HG02798 (cell line): Measurements from ENCODE around the gene CIDEB.
A peak's percentile ranks its signal among the peaks of the same experiment; 100 is the strongest.

Experiments used
- ATAC-seq: cut with Tn5 transposase; IDR thresholded peaks from one replicate; pipeline ENCODE4 v1.9.1; 2021; ENCODE audit warnings: mild to moderate bottlenecking; ENCODE audit not compliant: unreplicated experiment, poor library complexity

CIDEB gene

DNA sequence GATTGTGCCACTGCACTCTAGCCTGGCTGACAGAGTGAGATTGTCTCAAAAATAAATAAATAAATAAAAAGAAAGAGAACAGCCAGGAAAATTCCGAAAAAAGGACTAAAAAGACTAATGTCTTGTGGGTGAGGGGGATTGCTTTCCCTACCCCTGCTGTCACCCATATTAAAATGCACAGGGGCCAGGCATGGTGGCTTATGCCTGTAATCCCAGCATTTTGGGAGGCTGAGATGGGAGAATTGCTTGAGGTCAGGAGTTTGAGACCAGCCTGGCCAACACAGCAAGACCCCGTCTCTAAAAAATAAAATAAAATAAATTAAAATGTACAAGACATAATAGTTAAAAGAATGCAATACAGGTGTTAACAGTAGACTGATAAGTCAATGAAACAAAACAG lies 14.3 kb downstream of the CIDEB start:
- no peak for ATAC-seq

DNA sequence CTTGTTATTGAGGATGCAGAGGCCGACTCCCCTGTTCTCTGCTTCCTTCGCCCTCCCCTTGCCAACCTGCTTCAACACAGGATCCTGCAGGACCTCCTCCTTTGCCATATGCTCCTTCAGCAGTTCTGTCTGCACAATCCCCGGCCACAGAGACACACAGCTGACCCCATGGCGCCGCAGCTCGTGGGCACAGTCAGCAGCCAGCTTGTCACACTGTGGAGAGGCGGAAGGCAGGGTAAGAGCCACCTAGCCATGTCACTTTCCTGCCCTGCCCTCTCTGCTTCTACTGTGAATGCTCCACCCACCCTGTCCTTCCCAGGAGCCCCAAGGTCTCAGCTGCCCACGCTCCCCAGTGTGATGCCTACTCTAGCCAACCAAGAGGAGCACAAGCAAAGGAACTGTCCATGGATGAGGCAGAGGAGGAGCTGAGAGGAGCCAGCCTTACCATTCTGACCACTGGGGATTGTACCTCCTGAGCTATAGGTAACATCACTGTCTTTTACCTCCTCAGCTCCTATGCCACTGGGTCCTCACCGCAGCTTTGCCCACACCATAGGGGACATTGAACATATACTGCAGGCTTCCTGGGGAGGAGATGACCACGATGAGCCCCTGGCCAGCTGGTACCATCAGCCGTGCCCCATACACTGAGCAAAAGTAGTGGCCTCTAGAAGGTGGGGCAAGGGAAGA lies 15.5 kb downstream of the CIDEB start:
- ATAC-seq = no peak

- ATAC-seq = no peak
Measured at GRCh38 chr14:24291446-24292117, 16.2 kb downstream of the CIDEB start.

GRCh38 chr14:24290746-24291145 lies 17.0 kb downstream of the CIDEB start:
- no peak for ATAC-seq

DNA sequence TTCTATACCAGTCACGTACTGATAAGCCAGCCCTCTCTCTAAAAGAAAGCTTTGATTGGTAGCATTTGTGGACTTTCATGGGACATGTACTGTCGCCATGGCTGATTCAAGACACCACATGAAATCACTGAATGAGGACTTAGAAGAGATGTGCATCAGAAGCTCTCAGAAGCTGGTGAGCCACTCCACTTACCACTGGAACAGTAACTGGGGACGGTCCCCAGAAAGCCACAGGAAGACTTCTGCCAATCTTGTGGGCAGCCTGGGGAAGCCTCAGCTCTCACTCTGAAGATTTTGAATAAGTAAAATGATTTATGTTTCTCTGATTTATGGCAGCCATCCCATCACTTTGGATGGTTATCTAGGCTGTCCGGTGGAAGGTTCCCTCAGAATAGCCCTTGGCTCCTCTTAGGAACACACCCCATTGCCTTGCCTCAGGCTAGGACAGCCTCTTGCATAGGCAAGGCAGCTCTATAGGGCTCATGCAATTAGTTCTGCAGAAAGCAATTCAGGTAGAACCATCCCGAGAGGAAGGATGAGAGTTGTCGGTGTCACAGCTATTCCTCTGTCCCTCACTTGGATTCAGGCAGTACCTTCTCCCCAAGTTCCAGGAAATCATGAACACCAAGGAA lies 18.0 kb downstream of the CIDEB start:
- peak; percentile 60 for ATAC-seq

GRCh38 chr14:24286996-24287395 lies 20.8 kb downstream of the CIDEB start:
- no peak for ATAC-seq

GRCh38 chr14:24285351-24285750 lies 22.4 kb downstream of the CIDEB start:
- no peak for ATAC-seq

DNA sequence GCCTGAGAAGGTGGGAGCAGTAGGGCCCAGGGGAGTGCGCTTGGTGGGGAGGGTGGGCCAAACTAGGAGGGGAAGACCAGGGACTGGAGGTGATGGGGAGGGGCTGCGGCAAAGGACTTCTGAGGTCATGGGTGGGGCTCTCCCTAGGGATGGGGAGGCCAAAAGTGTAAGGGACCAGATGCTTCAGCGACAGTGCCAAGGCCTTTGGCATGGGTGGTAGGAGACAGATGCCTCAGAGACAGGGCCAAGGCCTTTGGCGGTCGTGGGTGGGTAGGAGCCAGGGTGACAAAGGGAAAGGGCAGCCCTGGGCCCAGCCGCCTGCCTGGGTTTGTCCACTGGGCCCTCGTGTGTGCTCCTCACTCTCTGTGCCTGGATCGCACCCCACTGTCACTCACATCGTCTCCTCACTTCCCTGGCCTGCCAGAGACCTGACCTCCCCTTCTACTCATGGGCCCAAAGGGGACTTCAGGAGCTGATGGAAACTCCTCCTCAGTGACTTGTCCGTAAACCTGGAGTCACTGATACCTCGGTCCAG lies 23.2 kb downstream of the CIDEB start:
- ATAC-seq = no peak

GRCh38 chr14:24283796-24284460 lies 23.8 kb downstream of the CIDEB start:
- ATAC-seq = no peak

DNA sequence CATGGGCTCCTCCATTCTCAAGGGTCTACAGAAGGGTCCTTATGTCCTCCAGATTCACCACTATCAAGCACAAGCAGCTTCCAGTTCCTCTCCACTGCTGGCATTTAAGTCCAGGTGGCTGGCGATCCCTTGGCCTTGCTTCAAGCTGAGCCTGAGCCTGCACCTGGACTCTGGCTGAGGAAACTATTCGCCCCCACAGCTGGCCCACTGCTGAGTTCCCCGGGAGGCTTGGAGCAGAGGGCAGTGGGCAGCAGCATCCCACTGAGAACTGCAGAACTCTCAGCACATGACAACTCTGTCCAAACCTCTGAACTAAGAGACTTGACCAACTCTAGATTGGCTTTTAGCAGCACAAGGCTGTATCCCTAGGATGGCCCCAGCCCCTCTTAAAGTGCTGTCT lies 25.0 kb downstream of the CIDEB start:
- no peak for ATAC-seq

GRCh38 chr14:24281636-24282035 lies 26.1 kb downstream of the CIDEB start:
- ATAC-seq = no peak

DNA sequence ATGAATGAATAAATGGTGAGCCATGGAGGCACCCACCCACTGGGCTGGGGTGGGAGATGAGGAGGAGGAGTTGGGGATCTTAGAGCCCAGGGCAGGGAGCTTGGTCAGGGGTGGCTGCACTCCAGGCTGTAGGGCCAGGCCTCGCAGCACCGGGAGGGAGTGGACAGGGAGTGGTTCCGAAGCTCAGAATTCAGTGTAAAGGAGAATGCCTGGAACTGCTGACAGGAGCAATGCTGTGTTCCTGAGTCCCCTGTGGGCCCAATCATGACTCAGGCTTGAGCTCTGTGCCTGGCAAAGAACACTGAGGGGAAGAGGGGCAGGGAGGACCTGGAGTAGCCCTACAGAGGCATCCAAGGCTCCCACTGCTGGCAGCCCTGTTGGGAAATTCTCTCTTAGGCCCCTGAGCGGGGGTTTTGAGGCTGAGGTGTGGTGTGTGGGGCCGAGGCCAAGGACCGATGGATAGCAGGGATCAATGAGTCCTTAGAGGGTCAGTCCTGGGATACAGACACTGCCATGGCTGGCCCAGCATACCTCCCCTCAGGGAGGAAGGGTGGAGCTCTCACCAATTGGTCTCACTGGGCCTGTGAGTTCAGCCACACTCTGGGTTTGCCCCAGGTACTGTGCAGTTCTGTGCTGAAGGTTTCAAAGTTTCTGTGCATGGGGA lies 26.8 kb downstream of the CIDEB start:
- ATAC-seq = no peak

DNA sequence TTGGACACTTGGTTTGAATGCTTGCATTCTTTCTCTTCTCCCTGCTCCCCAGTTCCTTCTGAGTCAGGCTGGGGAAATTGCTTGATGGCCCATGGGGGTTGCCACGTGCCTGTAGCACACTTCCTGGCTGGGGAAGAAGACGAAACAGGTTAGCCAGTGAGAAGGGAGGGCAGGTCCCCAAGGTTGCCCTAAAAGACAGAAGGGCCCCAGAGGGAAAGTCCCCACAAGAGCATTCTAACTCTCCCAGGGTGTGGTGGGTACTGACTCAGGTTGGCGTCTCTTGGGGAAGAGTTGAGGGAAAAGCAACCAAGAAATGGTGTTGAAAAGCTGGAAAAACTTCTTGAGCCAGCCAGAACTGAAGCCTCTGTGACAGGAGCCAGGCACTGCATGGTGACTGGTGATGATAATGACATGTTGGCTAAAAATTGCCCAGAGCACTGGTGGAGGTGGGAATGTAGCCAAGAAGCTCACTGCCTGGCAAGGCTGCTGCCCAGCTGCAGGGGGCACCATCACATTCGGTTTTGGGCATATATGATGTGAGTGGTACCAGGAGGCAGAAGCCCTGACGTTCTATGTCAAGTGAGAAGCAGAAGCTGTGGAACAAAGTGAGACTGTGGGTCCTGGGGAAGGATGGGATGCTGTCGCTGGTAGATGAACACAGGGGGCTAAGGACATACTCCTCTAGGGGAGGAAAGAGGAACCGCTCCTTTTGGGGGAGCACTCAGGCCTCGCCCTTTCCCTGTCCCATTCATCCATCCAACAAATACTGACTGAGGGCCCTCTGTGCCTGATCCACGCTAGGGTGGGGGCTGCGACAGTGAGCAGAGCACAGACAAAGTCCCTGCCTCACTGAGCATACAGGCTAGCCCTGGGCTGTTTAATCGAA lies 28.2 kb downstream of the CIDEB start:
- ATAC-seq = peak; percentile 70

DNA sequence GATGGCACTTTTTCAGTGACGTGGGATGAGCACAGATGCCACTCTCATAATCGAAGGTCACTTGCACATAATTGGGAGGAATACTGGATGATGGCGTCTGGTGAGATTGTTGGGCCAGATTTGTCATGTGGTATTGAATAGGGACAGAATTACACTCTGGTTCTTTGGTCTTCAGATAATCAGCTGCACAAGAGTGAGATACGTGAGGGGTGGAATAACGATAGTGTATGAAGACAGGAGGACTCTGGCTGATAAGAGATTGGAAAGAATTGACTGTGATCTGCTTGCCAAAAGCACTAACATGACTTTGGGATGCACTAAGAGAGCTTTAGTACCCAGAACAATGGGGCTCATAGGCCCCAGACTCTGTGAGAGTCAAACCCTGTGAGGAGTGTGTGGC lies 29.4 kb downstream of the CIDEB start:
- ATAC-seq = no peak

DNA sequence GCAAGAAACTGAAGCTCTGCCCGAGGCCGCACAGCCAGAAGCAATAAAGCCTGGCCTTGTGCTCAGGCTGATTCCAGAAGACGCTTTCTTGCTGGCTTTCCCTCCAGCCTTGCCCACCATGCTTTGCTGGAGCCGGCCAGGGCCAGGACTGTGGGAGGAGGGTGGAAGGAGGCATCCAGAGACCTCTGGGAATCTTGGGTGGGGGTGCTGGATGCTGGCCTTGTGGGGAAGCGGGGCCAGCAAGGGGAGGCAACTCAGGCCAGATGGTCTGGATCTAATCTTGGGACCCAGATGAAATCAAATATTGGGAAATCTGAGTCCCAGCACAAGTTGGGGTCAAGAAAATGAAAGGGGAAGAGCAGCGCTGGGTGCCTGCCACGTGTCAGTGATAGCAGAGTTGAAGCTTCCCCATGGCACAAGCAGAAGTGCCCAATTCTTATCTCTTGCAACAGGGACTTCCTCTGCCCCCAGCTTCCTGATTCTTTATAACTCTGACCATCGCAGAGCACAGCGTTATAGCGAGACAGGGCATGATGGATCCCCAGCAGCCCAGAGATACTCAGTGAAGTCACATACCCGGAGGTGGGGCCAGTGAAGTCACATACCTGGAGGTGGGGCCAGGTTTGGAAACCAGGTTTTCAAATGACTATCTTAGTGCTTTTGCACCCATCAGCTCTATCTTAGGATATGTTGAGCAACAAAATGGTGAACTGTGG lies 30.0 kb downstream of the CIDEB start:
- no peak for ATAC-seq

DNA sequence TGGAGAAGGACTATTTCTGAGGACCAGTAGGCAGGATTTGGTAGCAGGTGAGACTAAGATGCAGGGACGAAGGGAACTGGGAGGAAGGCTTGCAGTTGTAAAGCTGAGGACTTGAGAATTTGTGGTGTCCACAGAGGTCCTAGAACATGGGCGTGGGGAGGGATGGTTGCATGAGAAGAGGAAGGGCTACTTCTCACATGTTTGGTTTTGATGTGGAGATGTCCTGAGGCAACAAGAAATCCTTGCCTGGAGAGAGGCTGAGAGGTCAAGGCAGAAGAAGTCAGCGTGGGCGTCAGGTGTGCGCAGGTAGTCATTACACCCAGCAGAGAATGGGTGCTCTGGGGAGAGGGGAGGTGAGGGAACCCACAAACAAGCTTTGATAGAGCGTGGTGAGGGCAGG lies 30.7 kb downstream of the CIDEB start:
- no peak for ATAC-seq

DNA sequence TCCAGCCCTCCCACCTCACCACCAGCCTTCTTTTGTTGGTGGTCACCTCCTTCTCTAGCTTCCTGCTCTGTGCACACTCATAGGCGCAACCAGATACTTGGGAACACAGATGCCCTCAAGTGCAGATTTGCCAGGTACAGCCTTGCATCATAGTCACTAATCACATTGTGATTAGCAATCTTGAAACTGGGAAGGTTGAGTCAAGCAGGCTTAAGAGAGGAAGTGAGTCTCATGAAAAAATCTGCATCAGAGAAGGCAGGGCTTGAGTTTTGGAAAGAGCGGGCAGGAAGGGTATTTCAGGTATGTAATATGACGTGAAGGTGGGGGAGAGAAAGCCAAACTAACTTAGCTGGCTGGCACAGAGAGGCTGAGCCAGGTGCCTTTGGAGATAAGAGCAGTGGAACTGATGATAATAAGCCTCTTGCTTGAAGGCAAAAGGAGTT lies 33.7 kb downstream of the CIDEB start:
- peak; percentile 37 for ATAC-seq

DNA sequence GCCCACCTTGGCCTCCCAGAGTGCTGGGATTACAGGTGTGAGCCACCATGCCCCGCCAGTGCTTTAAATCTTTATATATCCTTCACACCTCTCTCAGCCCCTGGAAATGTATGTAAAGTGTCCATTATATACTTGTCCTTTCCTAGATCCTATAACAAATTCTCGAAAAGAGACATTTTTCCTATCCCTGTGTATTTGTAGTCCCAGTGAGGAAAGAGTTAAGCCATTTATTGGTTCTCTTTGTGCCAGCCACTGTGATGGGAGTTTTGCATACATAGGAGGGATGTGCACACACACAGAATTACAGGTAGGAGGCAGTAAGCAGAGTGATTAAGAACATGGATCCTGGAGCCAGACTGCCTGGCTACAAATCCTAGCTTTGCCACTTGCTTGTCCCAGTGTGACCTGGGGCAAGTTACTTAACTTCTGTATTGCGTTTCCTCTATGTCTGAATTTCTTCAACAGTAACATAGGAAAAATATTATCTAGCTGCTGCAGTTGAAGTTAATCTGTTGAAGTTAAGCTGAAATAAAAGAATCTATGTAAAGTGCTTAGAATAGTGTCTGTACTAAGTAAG lies 34.3 kb downstream of the CIDEB start:
- no peak for ATAC-seq
